Fibroblast of gingiva (primary cell): Measurements from ENCODE around the gene ASB18.

Experiments used
- DNase-seq: peaks from one replicate; pipeline ENCODE4 v3.0.0-alpha.2; 2011; ENCODE audit warnings: low read depth

Gene ASB18

GRCh38 chr2:236173729-236174607 lies 90.2 kb downstream of the ASB18 start:
- no peak for DNase-seq

GRCh38 chr2:236173036-236173728 lies 91.0 kb downstream of the ASB18 start:
- no peak for DNase-seq

GRCh38 chr2:236172255-236173035 lies 91.8 kb downstream of the ASB18 start:
- DNase-seq = no peak

- no peak for DNase-seq
Observed at GRCh38 chr2:236171680-236172254, 92.4 kb downstream of the ASB18 start.

- DNase-seq = no peak
Observed at GRCh38 chr2:236171181-236171679, 93.0 kb downstream of the ASB18 start.

GRCh38 chr2:236170590-236171165 lies 93.5 kb downstream of the ASB18 start:
- no peak for DNase-seq

GRCh38 chr2:236169741-236170589 lies 94.2 kb downstream of the ASB18 start:
- DNase-seq = no peak

- DNase-seq = no peak
Observed at GRCh38 chr2:236169151-236169721, 95.0 kb downstream of the ASB18 start.

GRCh38 chr2:236168110-236169080 lies 95.8 kb downstream of the ASB18 start, which contains the start of gene GBX2:
Gene GBX2 (minus strand): TSS chr2:236168386. CDS start chr2:236167971, 415 bp downstream.
- no peak for DNase-seq

- DNase-seq = peak; percentile 26
Observed at GRCh38 chr2:236167297-236168109, 96.7 kb downstream of the ASB18 start.

GRCh38 chr2:236166796-236167296 lies 97.4 kb downstream of the ASB18 start:
- DNase-seq = no peak

- no peak for DNase-seq
Observed at GRCh38 chr2:236165842-236166795, 98.1 kb downstream of the ASB18 start.

- DNase-seq = no peak
Observed at GRCh38 chr2:236164925-236165841, 99.0 kb downstream of the ASB18 start.

GRCh38 chr2:236164201-236164924 lies 99.8 kb downstream of the ASB18 start:
- DNase-seq = no peak
